ENCODE data around the gene ZFHX2. TPM values are rescaled to one million over a fixed set of nuclear protein-coding genes. Genes with fewer than 3 reads are reported as not detected.

The ZFHX2 gene
- total RNA-seq, 1 experiment from 2014 or later: 19.4 TPM

DNA sequence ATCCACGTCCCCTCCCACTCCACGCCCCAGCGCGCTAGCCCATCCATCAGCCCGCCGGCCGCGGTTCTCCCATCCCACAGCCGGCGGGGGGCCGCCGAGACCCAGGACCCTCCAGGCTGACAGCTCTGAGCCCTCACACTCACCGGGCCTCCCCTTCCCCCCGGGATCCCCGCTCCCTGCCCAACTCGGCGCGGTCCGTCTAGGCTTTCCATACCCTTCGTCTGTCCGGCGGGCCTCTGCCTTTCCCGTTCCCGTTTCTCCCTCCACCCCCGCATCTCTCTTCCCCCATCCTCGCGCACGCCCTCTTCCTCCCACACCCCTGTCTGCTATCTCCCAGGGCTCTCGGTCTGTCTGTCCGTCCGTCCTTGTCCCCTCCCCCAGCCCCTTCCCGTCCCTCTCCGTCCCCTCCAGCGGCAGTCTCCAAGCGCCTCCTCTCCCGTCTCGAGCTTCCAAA lies 726 bp downstream of the ZFHX2 start:
- H3K14ac ChIP-seq (ENCODE audit: insufficient read depth, low read length): peak overlapping the region; percentile 75
- no peaks in the 10 kb centered on the region for H4K20me1 ChIP-seq (ENCODE audit: control insufficient read depth, insufficient read depth, insufficient read length)
- no peak overlapping the region for H2BK20ac ChIP-seq (ENCODE audit: low read depth, low read length, poor library complexity, severe bottlenecking)
- H2BK15ac ChIP-seq (ENCODE audit: low read depth, low read length): no peak overlapping the region
- 0 out of 7 replicates have a peak, but pooled peaks cover 0 to 2% (median 0%) of the 10 kb centered on the region in 3 experiments for H3K36me3 Mint-ChIP-seq (ENCODE audit: insufficient read depth in 1 of 3, low read depth in 3 of 3)
- peak overlapping the region; percentile 13; the same call in 1 of the 2 replicates for H3K4ac ChIP-seq (ENCODE audit: low read depth, low read length)
- peaks cover 34% of the 10 kb centered on the region; the same call in 1 of the 2 replicates for H3K4me1 ChIP-seq (ENCODE audit: insufficient read depth, low read length)
- no peak overlapping the region for H3K23ac ChIP-seq (ENCODE audit: insufficient read length, low read depth, low read length)
- H2AK5ac ChIP-seq (ENCODE audit: insufficient read length, low read length): no peak overlapping the region
- H4K5ac ChIP-seq (ENCODE audit: insufficient read length, low read depth, low read length): peak overlapping the region; percentile 54
- H3K27me3 Mint-ChIP-seq (ENCODE audit: low read depth): no peaks in the 10 kb centered on the region
- no peak overlapping the region for H2BK12ac ChIP-seq (ENCODE audit: insufficient read length, low read depth, low read length)
- H3K18ac ChIP-seq (ENCODE audit: insufficient read length, low read depth, low read length): peak overlapping the region; percentile 84
- H3K4me1 Mint-ChIP-seq: peaks cover 6 to 13% of the 10 kb centered on the region in 2 experiments
- no peak overlapping the region for H2AFZ ChIP-seq (ENCODE audit: low read length)
- H3K27ac Mint-ChIP-seq: peak overlapping the region in 2 of 3 experiments; percentile 89 to 94; a peak in 6 of 7 replicates
- no peaks in the 10 kb centered on the region for H3K9me3 ChIP-seq (ENCODE audit: control insufficient read depth, low read depth, low read length)
- peaks cover 24% of the 10 kb centered on the region for H3K23me2 ChIP-seq (ENCODE audit: insufficient read length, low read depth, low read length, poor library complexity, severe bottlenecking)
- H3K4me3 Mint-ChIP-seq: no peak overlapping the region
- H3K27ac ChIP-seq (ENCODE audit: insufficient read length, low read depth, low read length): peak overlapping the region; percentile 63
- H3K56ac ChIP-seq (ENCODE audit: insufficient read length, low read depth, low read length): peak overlapping the region; percentile 13
- no peak overlapping the region for H3T11ph ChIP-seq (ENCODE audit: low read length)
- H3K79me1 ChIP-seq (ENCODE audit: insufficient read depth, low read depth, low read length, poor library complexity, severe bottlenecking): no peaks in the 10 kb centered on the region
- no CpG with 5 or more reads among the region's 37 CpGs for WGBS (ENCODE audit: extremely low coverage, insufficient read length, low lambda C conversion rate)
- H3K79me2 ChIP-seq (ENCODE audit: insufficient read depth, low read length): peaks cover 13% of the 10 kb centered on the region; the same call in 1 of the 2 replicates
- no peak for DNase-seq
- H4K8ac ChIP-seq (replicated peaks; ENCODE audit: insufficient read length, low read depth, low read length): no peak overlapping the region
- no peaks in the 10 kb centered on the region for H3K9me3 Mint-ChIP-seq
- H3K27me3 ChIP-seq (ENCODE audit: insufficient read depth, low read length): no peaks in the 10 kb centered on the region
- TF ChIP-seq, protein P1, sequence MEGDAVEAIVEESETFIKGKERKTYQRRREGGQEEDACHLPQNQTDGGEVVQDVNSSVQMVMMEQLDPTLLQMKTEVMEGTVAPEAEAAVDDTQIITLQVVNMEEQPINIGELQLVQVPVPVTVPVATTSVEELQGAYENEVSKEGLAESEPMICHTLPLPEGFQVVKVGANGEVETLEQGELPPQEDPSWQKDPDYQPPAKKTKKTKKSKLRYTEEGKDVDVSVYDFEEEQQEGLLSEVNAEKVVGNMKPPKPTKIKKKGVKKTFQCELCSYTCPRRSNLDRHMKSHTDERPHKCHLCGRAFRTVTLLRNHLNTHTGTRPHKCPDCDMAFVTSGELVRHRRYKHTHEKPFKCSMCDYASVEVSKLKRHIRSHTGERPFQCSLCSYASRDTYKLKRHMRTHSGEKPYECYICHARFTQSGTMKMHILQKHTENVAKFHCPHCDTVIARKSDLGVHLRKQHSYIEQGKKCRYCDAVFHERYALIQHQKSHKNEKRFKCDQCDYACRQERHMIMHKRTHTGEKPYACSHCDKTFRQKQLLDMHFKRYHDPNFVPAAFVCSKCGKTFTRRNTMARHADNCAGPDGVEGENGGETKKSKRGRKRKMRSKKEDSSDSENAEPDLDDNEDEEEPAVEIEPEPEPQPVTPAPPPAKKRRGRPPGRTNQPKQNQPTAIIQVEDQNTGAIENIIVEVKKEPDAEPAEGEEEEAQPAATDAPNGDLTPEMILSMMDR (conservative IDR thresholded peaks at IDR 0.05): no peak
- H2BK120ac ChIP-seq (ENCODE audit: low read depth, low read length, poor library complexity, severe bottlenecking): no peak overlapping the region
- peak overlapping the region; percentile 64 for H2BK5ac ChIP-seq (ENCODE audit: insufficient read length, low read length)
- peak overlapping the region; percentile 92 for H3K9ac ChIP-seq (ENCODE audit: extremely low read depth, insufficient read length, low read length)
- no peak overlapping the region for H4K91ac ChIP-seq (ENCODE audit: insufficient read length, low read depth, low read length)
- H3K4me2 ChIP-seq (ENCODE audit: insufficient read depth, insufficient read length, low read length): peak overlapping the region; percentile 96

Data from H9 (cell line).